H1 (cell line): Measurements from ENCODE around the gene PRRC2A. TPM values are rescaled to one million over a fixed set of nuclear protein-coding genes. Genes with fewer than 3 reads are reported as not detected.
A peak's percentile ranks its signal among the peaks of the same experiment; 100 is the strongest.

Experiments used
- CREB1 ChIP-seq: IDR thresholded peaks from 2 replicates; pipeline ENCODE4 v1.6.1; 2012; ENCODE audit warnings: inconsistent platforms
- E2F6 ChIP-seq: IDR thresholded peaks from 2 replicates; pipeline ENCODE4 v1.6.1; 2012; ENCODE audit warnings: inconsistent platforms
- EGR1 ChIP-seq: IDR thresholded peaks from 2 replicates; pipeline ENCODE4 v1.6.1; 2011; ENCODE audit warnings: low read depth, low read length, borderline replicate concordance
- HDAC2 ChIP-seq, 2 experiments: fragments of 300-600 bp in 1 of 2; sonication (generic) in 1 of 2; IDR thresholded peaks; 2 replicates each; pipeline ENCODE4 v1.6.1; 2011 to 2012; ENCODE audit warnings: low read depth in 2 of 2, low read length in 2 of 2, mild to moderate bottlenecking in 2 of 2, moderate library complexity in 2 of 2, borderline replicate concordance in 1 of 2, inconsistent platforms in 1 of 2
- KDM4A ChIP-seq: IDR thresholded peaks from one replicate; pipeline ENCODE4 v1.7.1; 2012; ENCODE audit warnings: low read depth, mild to moderate bottlenecking, moderate library complexity, low read length, inconsistent platforms; ENCODE audit not compliant: severe bottlenecking
- KDM5A ChIP-seq: fragments of 200-600 bp; IDR thresholded peaks from 2 replicates; pipeline ENCODE4 v1.7.1; 2012; ENCODE audit warnings: mild to moderate bottlenecking, low read length, inconsistent platforms, mixed read lengths
- NRF1 ChIP-seq: IDR thresholded peaks from 2 replicates; pipeline ENCODE4 v1.6.1; 2011; ENCODE audit warnings: mild to moderate bottlenecking, low read depth, low read length, improper control_type of control experiment
- PHF8 ChIP-seq: fragments of 200-600 bp; sonication (generic); conservative IDR thresholded peaks from 2 replicates; pipeline ENCODE4 v1.7.1; 2012; ENCODE audit warnings: low read depth, mild to moderate bottlenecking, inconsistent platforms, low read length, moderate library complexity
- POLR2A ChIP-seq, 2 experiments: IDR thresholded peaks; 1 replicate in 1 of 2; 2 replicates in 1 of 2; pipeline ENCODE4 v1.6.1; 2011; ENCODE audit warnings: low read depth in 2 of 2, low read length in 2 of 2, mild to moderate bottlenecking in 2 of 2; ENCODE audit errors: control extremely low read depth in 1 of 2
- POLR2AphosphoS5 ChIP-seq: IDR thresholded peaks from 2 replicates; pipeline ENCODE4 v1.6.1; 2011; ENCODE audit warnings: low read depth, low read length
- SAP30 ChIP-seq: fragments of 300-600 bp; sonication (generic); IDR thresholded peaks from 2 replicates; pipeline ENCODE4 v1.7.1; 2012; ENCODE audit warnings: low read length, moderate library complexity, mild to moderate bottlenecking, inconsistent platforms; ENCODE audit not compliant: insufficient read depth, insufficient replicate concordance
- SIN3A ChIP-seq, 2 experiments: IDR thresholded peaks in 1 of 2; conservative IDR thresholded peaks in 1 of 2; 2 replicates each; pipeline ENCODE4 v1.6.1; 2011 to 2012; ENCODE audit warnings: low read length in 2 of 2, improper control_type of control experiment in 1 of 2, low read depth in 1 of 2, mild to moderate bottlenecking in 1 of 2
- SIRT6 ChIP-seq: IDR thresholded peaks from one replicate; pipeline ENCODE4 v1.7.1; 2012; ENCODE audit warnings: low read length, inconsistent platforms
- SP2 ChIP-seq: IDR thresholded peaks from 2 replicates; pipeline ENCODE4 v1.6.1; 2012; ENCODE audit warnings: mild to moderate bottlenecking, low read length, inconsistent platforms
- YY1 ChIP-seq: IDR thresholded peaks from 2 replicates; pipeline ENCODE4 v1.6.1; 2011; ENCODE audit warnings: low read depth, mild to moderate bottlenecking, low read length
- polyA plus RNA-seq, 7 experiments: library from polyadenylated mRNA; depleted of rRNA in 3 of 7; stranded (reverse) in 5 of 7; unstranded in 2 of 7; fragments of >200 nt in 5 of 7; fragments of 200-250 nt in 2 of 7; gene quantifications; 1 replicate in 5 of 7; 2 replicates in 1 of 7; 4 replicates in 1 of 7; pipeline versions ENCODE4 v1.2.1 to v1.2.3, GENCODE V29; 2011 to 2013; ENCODE audit warnings: missing spikeins in 2 of 7, mixed read lengths in 2 of 7
- total RNA-seq: library from RNA; stranded (reverse); fragmentation: NEBNext Ultra II Directional; extraction: Animal tissue kit (Norgen Biotek cat#: 25700); gene quantifications from 2 replicates; pipeline ENCODE4 v1.2.1, GENCODE V29; 2021

The PRRC2A gene
- total and polyA plus RNA-seq, 2 of the 8 experiments (the other 6 are each of a cell fraction or from before 2014, with no cell fraction given), result 118 to 300 TPM

- peak; percentile 39 for TF ChIP-seq KDM4A
- no peak; the same call in 1 of the 2 replicates for TF ChIP-seq POLR2AphosphoS5
- peak; percentile 28; the same call in 1 of the 2 replicates for TF ChIP-seq CREB1
- peak; percentile 37; the same call in 1 of the 2 replicates for TF ChIP-seq KDM5A
- TF ChIP-seq YY1, result peak; percentile 95
- TF ChIP-seq SAP30, result peak; percentile 86
- TF ChIP-seq E2F6, result peak; percentile 82
- 0 out of 2 replicates have a peak, but pooled peaks have one; percentile 33 for TF ChIP-seq PHF8
- TF ChIP-seq EGR1, result peak; percentile 38; the same call in 1 of the 2 replicates
- TF ChIP-seq SIN3A (conservative IDR thresholded peaks at IDR 0.05 in 1 of 2, IDR thresholded peaks at IDR 0.05 in 1 of 2; ENCODE audit: low read depth in 1 of 2, low read length in 2 of 2), result peak; percentile 49 to 54; a peak in 1 of 4 replicates
- 0 out of 4 replicates have a peak, but pooled peaks of 1 of the 2 experiments have one; percentile 20 for TF ChIP-seq HDAC2 (IDR thresholded peaks at IDR 0.05; ENCODE audit: borderline replicate concordance in 1 of 2, low read depth in 2 of 2, low read length in 2 of 2)
- no peak for TF ChIP-seq SIRT6
- TF ChIP-seq NRF1, result peak; percentile 48
- no peak for TF ChIP-seq SP2
- TF ChIP-seq POLR2A (IDR thresholded peaks at IDR 0.05; ENCODE audit: control extremely low read depth in 1 of 2, low read depth in 2 of 2, low read length in 2 of 2), result no peak; a peak in 1 of 3 replicates
- TF ChIP-seq, all 59 proteins: peak for 18
These were observed 44.4 kb downstream of the PRRC2A start, which contains the start of gene GPANK1 (continued) for GRCh38 chr6:31664790-31665500.
